HFF-Myc (cell line): ENCODE data around the gene MFSD12.
"Not testable (repeated sequence)": the region's sequence is repeated elsewhere in the genome, so short reads cannot be mapped to it uniquely, and the experiment has no call there.

Source experiments
- DNase-seq: peaks from one replicate; pipeline ENCODE4 v3.0.0-alpha.2; 2011; ENCODE audit warnings: low read depth; ENCODE audit errors: extremely low read depth
- H3K4me3 ChIP-seq: replicated peaks from 2 replicates; pipeline ENCODE4 v1.5.1; 2011; ENCODE audit warnings: low read depth, mild to moderate bottlenecking, control low read depth, low read length
- CTCF ChIP-seq: IDR thresholded peaks from 2 replicates; pipeline ENCODE4 v1.5.1; 2012; ENCODE audit warnings: mild to moderate bottlenecking, low read depth, low read length, control low read depth; ENCODE audit errors: missing control alignments

Gene MFSD12

DNA sequence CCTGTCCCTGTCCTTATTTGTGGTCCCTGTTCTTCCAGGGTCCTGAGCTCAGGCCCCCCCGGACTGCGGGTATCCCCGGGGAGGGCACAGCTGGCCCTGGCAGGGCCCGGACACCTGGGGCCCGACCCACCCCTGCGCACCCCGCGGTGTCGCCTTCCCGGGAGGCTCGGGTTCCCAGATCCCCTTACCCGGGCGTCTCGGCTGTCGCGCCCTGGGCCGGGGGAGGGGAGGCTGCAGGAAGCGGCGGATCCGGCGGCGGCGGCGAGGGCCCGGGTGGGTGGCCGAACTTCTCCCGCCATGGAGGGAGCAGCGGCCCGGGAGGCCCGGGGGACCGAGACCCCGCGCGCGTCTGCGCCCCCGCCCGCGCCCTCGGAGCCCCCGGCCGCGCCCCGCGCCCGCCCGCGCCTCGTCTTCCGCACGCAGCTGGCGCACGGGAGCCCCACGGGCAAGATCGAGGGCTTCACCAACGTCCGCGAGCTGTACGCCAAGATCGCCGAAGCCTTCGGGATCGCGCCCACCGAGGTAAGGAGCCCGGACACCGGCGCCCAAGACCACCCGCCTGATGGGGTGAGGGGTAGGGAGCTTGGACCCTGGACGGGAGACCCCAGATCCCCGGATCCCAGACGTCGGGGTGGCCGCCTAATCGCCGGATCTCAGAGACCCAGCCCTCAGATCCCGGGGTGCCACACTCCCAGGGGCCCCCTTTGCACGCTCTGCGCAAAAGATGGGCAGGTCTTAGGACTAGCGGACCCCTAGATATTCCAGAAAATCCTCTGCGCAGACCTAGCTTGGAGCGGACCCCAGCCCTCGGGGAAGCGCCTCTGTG, 28.1 kb upstream of the MFSD12 start, which contains the start of gene GIPC3:
Gene GIPC3 (plus strand): TSS at position 178 of the 826 bp plus-strand sequence. CDS start 120 bp downstream, at position 298.
- H3K4me3 ChIP-seq, result no peak within 1 kb of the TSS
- DNase-seq, result no peak
- no peak for TF ChIP-seq CTCF

DNA sequence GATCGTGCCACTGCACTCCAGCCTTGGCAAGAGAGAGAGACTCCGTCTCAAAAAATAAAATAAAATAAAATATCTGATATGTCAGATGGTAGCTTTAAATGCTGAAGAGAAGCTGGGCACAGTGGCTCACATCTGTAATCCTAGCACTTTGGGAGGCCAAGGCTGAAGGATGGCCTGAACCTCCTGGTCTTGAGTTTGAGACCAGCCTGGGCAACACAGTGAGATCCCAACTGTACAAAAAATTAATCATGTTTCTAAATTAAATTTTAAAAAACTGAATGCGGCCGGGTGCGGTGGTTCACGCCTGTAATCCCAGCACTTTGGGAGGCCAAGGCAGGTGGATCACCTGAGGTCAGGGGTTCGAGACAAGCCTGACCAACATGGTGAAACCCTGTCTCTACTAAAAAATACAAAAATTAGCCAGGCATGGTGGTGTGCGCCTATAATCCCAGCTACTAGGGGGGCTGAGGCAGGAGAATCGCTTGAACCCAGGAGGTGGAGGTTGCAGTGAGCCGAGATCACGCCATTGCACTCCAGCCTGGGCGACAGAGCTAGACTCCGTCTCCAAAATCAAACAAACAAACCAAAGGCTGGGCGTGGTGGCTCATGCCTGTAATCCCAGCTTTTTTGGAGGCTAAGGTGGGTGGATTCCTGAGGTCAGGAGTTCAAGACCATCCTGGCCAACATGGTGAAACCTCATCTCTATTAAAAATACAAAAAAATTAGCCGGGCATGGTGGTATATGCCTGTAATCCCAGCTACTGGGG, 26.8 kb upstream of the MFSD12 start:
- not testable (repeated sequence) for DNase-seq, H3K4me3 ChIP-seq

- H3K4me3 ChIP-seq, DNase-seq: not testable (repeated sequence)
Observed at GRCh38 chr19:3581792-3582191, 24.4 kb upstream of the MFSD12 start.

GRCh38 chr19:3580156-3580934, 23.0 kb upstream of the MFSD12 start:
- no peak overlapping the region for H3K4me3 ChIP-seq
- no peak for TF ChIP-seq CTCF
- DNase-seq, result peak; percentile 72

DNA sequence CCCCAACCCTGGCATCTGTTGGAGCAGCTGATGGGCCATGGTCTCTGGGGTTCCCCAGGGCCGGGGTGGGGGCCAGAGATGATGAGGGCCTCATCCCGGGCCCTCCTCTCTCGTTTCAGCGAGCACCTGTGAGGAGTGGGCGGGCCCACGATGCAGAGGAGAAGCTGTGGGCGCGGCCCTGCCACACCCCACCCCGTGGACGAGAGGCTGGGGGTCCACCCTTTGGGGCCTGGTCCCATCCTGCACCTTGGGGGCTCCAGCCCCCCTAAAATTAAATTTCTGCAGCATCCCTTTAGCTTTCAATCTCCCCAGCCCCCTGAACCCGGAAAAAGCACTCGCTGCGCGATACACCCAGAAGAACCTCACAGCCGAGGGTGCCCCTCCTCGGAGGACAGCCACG, 21.0 kb upstream of the MFSD12 start:
- TF ChIP-seq CTCF, result no peak
- no peak for DNase-seq
- no peak overlapping the region for H3K4me3 ChIP-seq

DNA sequence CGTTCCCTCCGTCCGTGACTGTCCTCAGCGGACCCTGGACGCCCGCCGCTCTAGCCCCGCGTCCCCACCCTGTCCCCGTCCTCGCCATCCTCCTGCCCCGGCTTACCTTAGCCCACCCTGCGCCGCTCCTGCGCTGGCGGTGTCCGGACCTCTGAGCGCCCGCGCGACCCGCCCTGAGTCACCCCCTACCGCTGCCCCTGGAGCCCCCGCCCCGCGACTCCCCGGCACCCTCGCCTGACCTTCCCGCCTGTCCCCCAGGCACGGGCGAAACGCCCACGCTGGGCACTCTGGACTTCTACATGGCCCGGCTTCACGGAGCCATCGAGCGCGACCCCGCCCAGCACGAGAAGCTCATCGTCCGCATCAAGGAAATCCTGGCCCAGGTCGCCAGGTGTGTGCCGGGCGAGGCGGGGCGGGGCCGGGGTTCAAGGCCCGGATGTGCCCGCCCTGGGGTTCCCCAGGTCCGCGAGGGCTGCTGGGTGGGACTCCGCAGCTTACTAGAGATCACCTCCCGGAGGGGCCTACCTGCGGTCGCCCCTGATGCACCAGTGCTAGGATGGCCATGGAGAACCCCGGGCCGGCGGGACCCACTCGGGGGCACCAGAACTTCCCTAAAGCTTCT, 20.4 kb upstream of the MFSD12 start:
- TF ChIP-seq CTCF, result no peak
- no peak for DNase-seq
- no peak overlapping the region for H3K4me3 ChIP-seq

- no peak for TF ChIP-seq CTCF
- peak overlapping the region; percentile 11; the same call in 1 of the 2 replicates for H3K4me3 ChIP-seq
- DNase-seq, result no peak
Observed at GRCh38 chr19:3576696-3577443, 19.5 kb upstream of the MFSD12 start.
